Choroid plexus epithelial cell (primary cell): ENCODE data around the gene CHST11.

Experiments used
- DNase-seq: peaks from one replicate; pipeline ENCODE4 v3.0.0-alpha.2; 2010; ENCODE audit warnings: low read depth
- H3K4me3 ChIP-seq: 2 replicates; pipeline ENCODE4 v1.5.1; 2011; ENCODE audit warnings: low read depth, mild to moderate bottlenecking, control low read depth, low read length, moderate library complexity
- CTCF ChIP-seq: conservative IDR thresholded peaks from 2 replicates; pipeline ENCODE4 v1.5.1; 2011; ENCODE audit warnings: low read depth, mild to moderate bottlenecking, control low read depth, inconsistent platforms, low read length, moderate library complexity

CHST11 gene

GRCh38 chr12:104656383-104656782, 199.6 kb downstream of the CHST11 start:
- TF ChIP-seq CTCF: no peak
- DNase-seq: peak; percentile 42
- no peak overlapping the region for H3K4me3 ChIP-seq

GRCh38 chr12:104656921-104657320, 200.2 kb downstream of the CHST11 start:
- peak; percentile 79 for DNase-seq
- no peak overlapping the region for H3K4me3 ChIP-seq
- TF ChIP-seq CTCF: no peak

- no peak for DNase-seq
- no peak for TF ChIP-seq CTCF
- no peak overlapping the region for H3K4me3 ChIP-seq
Measured at GRCh38 chr12:104657726-104658484, 201.2 kb downstream of the CHST11 start.

GRCh38 chr12:104659058-104659457, 202.3 kb downstream of the CHST11 start:
- H3K4me3 ChIP-seq: no peak overlapping the region
- no peak for TF ChIP-seq CTCF
- no peak for DNase-seq

GRCh38 chr12:104662203-104662602, 205.5 kb downstream of the CHST11 start:
- TF ChIP-seq CTCF: no peak
- no peak overlapping the region for H3K4me3 ChIP-seq
- DNase-seq: peak; percentile 46

GRCh38 chr12:104662908-104663307, 206.2 kb downstream of the CHST11 start:
- TF ChIP-seq CTCF: no peak
- no peak for DNase-seq
- no peak overlapping the region for H3K4me3 ChIP-seq

GRCh38 chr12:104664351-104664750, 207.6 kb downstream of the CHST11 start:
- TF ChIP-seq CTCF: no peak
- H3K4me3 ChIP-seq: no peak overlapping the region
- no peak for DNase-seq
